Measurements from ENCODE around the gene RDH14.

- TF ChIP-seq CTCF (optimal IDR thresholded peaks at IDR 0.05 in 1 of 3, IDR thresholded peaks at IDR 0.05 in 1 of 3, conservative IDR thresholded peaks at IDR 0.05 in 1 of 3; ENCODE audit: extremely low read depth in 1 of 3, insufficient read depth in 2 of 3, low read length in 3 of 3) (no peak), EZH2 (IDR thresholded peaks at IDR 0.05; ENCODE audit: low read length) (no peak)
These were observed 23.6 kb upstream of the RDH14 start for GRCh38 chr2:18583905-18584607.
